GM19452 (cell line): ENCODE data around the gene HPSE2.
"Not testable (repeated sequence)": the region's sequence is repeated elsewhere in the genome, so short reads cannot be mapped to it uniquely, and the experiment has no call there.

Experiments
- ATAC-seq: cut with Tn5 transposase; IDR thresholded peaks from one replicate; pipeline ENCODE4 v1.9.1; 2021; ENCODE audit not compliant: unreplicated experiment

The HPSE2 gene

DNA sequence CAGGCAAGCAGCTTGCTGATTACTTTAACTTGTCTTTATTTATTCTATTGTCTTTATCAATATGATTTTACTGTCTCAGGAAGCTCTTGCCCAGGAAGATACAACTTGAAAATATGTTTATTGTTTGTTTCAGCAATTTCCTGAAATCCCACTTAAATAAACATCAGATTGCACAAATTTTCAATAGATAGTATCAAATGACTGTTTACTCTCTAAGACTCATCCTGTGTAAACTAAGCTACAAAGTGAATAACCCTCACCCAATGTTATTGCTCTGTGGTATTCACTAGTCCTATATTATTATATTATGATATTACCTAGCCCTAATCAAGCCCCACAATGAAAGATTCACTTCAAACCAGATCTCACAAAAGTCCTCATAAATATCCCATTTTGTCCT, 658.5 kb downstream of the HPSE2 start:
- no peak for ATAC-seq

DNA sequence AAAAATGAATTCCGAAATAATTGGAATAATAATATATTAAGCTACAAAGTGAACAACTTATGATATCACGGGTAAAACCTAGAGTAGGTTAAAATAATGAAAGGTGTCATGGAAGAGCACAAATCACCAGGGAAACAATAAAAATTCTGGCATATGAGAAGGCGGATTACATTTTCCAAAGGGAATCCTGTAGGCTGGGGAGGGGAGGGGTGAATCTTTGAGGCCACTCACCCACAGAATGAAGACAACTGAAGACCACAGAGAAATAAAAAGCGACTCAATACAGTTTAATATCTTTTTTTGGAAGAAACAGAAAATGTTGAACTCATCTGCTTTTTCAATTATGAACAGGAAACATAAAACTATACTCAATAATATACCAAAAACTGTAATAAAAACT, 659.6 kb downstream of the HPSE2 start:
- no peak for ATAC-seq

DNA sequence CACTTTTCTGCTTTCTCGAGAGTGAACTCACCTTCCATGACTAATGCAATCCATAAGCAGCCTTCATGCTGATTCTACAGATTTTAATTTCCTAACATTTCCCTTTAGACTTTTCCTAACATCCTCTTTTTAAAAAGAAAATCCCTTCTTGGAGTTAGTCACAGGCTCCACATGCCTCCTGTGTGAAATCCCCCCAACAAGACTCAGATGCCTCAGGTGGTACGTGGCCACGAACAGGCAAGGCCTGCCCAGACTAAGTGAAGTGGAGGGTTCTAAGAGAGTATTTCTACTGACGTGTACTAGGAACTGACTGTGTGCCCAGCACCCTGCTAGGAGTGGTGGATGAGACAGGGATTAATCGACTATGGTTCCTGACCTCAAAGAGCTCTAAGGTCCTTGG, 663.1 kb downstream of the HPSE2 start:
- no peak for ATAC-seq

GRCh38 chr10:98570834-98571233, 664.8 kb downstream of the HPSE2 start:
- no peak for ATAC-seq

DNA sequence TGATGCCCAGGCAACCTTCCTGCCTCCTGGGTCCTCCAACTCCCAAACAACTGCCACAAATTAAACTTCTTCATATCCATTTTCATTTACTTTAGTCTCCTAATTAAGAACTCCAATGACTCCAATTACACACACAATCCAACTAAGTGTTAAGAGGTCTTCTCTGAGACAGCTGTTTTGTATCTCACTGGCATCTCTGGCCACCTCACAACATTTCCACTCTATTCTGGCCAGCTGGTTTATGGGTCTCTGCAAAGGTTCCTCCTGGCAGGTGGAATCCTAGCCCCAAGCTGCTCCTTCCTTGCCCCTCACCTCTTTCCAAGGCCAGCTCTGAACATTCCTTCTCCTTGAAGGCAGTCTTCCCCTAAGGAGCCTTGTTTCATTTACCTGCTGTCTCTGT, 665.8 kb downstream of the HPSE2 start:
- ATAC-seq, result no peak

GRCh38 chr10:98568551-98568950, 667.1 kb downstream of the HPSE2 start:
- ATAC-seq, result no peak

DNA sequence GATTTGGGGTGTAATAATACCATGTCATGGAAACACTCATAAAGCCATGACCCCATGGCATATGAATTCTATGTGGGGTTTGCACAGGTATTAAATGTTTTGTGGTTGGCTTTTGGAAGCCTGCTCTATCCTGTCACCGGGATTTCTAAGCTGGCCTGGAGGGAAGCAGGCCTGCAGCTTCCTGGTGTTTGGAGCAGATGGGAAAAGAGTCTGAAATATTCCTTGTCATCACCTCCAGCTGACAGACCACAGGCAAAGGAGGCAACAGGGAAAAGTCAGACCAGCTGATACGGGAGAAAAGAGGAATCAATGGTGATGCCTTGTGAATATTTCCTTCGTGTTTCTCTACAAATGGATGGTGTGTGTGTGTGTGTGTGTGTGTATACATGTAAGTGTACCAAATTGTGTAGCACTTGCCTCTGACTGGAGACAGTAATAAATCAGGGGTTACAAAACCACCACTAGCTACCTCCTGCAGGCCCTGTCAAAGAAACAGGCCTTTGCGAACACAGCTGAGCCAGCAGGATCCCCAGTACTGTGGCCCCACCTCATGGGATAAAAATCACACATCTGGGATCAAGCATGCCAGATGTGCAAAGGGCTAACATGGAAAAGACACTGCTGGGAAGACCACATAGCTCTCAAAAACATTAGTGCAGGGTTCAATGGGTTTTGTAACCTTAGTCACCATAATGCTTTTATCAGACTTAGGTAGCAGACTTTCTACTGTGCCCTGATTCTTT, 668.1 kb downstream of the HPSE2 start:
- ATAC-seq, result no peak

GRCh38 chr10:98563811-98564210, 671.8 kb downstream of the HPSE2 start:
- ATAC-seq, result no peak

DNA sequence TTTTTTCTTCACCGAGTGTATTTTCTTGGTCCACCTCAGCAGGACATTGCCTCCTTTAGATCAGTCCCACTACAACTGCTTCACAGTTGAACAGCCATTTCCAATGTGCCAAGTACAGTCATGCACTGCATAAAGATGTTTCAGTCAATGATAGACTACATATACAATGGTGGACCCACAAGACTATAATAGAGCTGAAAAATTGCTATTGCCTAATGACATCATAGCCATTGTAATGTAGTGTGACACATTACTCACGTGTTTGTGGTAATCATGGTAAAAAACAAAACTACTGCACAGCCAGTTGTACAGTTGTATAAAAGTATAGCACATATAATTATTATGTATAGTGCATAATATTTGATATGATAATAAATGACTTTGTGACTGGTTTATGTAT, 675.1 kb downstream of the HPSE2 start:
- ATAC-seq, result no peak

DNA sequence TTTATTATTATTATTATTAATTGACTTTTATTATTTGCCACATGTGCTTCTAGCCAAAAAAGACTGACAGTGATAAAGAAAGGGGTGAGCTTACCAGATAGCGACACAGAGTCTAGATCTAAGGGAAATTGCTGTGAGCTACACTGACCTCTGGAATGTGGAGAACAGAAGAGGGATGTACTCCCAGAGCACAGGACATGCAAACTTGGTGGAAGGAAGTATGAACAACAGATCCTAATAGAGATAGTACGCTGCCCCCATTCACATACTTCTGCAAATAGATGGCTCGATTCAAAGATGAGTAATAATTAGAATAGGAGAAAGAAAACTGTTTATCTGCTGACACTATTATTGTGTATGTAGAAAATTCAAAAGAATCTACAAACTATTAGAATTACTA, 679.6 kb downstream of the HPSE2 start:
- no peak for ATAC-seq

DNA sequence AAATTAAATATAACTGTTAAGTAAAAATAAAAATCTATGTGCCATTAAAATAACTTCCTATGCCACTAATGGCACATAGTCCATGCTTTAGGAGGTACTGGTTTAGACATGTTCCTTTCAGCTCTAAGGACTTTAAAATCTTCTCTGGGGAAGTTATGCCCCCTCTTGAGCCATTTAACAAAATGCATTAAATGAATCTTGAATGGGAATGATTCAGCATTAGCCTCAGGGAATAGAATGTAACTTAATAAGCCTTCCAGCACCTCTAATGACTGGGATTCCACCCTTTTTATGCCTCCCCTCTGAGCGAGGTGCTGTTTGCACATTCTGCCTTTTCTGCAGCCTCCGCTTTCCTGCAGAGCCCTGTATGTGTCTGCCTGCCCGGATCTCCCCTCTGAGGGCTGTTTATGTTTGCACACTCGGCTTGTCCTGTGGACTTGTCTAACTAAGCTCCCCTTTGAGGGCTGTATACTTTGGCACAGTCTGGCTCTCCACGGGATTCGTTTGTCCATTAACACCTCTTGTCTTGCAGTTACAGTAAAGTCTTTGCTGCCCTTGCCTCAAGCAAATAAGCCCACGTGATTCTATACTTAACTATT, 680.5 kb downstream of the HPSE2 start:
- no peak for ATAC-seq

GRCh38 chr10:98541561-98541960, 694.1 kb downstream of the HPSE2 start:
- not testable (repeated sequence) for ATAC-seq

GRCh38 chr10:98539578-98539977, 696.1 kb downstream of the HPSE2 start:
- ATAC-seq, result no peak

DNA sequence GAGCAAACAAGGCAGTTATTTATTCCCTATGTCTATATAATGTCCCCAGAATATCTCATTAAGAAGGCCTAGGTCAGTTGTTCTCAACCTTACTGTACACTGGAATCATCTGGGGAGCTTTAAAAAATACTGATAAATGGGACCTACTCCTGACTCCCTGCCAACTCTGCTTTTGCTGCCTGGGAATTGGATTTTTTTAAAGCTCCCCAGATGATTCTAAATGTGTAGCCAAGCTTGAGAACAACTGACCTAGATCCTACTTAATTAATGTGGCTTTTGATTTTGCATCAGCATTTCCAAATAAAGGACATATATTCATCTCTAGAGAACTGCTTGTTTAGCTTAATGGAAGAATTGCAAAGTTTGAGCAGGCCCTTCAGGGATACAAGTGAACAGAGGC, 697.2 kb downstream of the HPSE2 start:
- ATAC-seq, result no peak

- ATAC-seq, result no peak
These were observed 699.1 kb downstream of the HPSE2 start for GRCh38 chr10:98536551-98536950.

DNA sequence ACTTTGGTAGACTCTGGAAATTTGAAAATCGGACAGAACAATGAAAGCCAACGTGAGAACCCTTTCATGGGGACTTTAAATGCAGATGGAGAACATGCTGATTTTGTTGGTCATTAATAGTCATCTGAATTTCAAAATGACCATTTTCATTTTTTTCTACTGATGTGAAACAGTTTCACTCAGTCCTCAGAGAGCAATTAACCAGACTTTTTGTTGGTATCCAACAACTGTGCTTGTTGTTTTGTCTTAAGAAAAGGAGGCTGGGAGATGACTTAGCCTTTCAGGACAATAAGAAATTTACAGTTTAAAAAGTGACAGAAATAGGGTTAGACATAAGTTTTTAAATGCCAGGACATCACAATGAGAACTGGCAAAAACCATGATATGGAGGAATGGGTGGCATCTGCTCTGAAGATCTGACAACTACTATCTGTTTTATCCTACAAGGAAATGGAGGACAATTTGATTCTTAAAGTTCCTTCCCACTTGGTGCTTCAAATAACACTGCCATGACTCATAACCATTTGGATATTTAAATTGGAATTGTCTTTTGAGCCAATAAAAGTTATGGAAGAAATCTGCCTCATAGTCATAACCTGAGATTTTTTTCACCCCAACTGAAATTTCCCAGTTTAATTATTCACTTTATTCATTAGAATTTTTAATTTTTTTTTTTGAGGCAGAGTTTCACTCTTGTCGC, 701.8 kb downstream of the HPSE2 start:
- ATAC-seq, result no peak

DNA sequence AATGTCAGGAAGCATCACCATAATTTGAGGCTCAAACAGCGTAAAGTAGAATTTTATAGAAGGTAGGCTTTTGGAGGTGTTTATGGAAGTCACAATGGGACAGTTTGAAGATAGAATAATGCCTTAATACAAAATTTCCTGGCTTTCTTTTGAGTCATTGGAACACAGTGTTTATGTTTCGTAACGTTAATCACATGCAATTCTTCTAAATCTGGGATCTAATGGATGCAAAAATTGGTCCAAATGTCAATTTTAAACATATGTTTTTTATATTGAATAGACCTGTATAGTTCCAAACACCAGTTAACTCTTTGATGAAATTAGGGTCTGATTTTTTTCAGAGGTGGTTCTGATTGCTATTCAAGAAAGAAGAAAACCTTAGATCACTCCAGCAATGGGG, 702.4 kb downstream of the HPSE2 start:
- no peak for ATAC-seq

- no peak for ATAC-seq
These were observed 706.9 kb downstream of the HPSE2 start for GRCh38 chr10:98528805-98529183.

- no peak for ATAC-seq
These were observed 707.4 kb downstream of the HPSE2 start for GRCh38 chr10:98528166-98528804.

- no peak for ATAC-seq
These were observed 709.7 kb downstream of the HPSE2 start for GRCh38 chr10:98525969-98526368.

DNA sequence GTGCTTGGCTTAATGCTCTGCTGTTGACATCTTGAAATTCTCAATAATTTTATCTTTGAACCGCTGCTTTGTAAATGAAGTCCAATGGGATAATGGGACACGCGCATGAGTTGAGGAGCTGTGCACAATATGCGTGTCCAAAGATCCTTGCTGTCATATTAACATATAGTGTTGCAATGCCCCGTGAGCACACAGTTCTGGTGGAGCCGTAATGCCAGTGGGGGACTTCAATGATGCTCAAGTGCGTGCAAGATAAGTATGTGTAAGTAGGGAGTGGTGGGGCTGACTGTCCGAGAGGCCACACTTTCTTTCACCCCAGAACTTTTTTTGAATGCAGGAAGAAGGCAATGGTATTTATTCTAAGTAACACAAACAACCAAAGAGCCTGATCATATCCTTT, 711.5 kb downstream of the HPSE2 start:
- no peak for ATAC-seq

DNA sequence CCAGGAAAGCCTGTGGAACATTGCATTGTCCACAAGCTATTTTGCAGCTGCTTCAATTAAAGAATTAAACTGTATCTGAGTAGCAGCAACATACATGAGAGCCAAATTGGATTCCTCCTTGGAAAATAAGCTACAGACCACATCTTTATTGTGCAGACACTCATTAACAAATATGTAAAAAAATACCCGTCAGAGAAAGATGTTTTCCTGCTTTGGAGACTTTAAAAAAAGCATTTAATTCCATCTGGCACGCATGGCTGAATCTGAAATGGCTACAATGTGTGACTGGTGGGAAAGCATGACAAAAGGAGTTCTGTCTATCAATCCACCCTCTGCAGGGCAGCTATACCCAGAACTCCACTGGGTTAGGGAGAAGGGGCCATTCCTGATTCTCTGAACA, 715.8 kb downstream of the HPSE2 start:
- no peak for ATAC-seq
